Islet precursor cell (in vitro differentiated cells): Measurements from ENCODE around the gene DEGS2.

Experiments
- DNase-seq: peaks from one replicate; pipeline ENCODE4 v3.0.0-alpha.2; 2018

Gene DEGS2

DNA sequence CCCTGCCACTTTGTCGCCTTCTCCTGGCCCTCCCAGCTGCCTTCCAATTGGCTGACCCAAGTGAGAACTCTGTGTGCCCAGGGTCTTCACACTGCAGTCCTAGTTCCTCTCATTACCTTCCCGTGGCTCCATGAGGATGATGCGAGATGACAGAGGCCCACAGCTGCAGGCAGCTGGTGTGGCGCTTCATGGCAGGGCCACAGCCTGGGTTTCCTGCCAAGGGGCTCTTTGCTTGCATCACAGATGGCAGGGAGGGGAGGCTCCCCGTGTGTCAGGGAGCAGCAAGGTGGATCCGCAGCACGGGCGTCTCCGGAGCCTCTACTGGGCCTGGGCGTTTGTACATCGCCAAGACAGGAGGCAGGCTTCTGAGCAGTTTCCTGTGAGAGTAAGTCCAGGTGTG is 28.9 kb downstream of the DEGS2 start:
- DNase-seq = no peak

DNA sequence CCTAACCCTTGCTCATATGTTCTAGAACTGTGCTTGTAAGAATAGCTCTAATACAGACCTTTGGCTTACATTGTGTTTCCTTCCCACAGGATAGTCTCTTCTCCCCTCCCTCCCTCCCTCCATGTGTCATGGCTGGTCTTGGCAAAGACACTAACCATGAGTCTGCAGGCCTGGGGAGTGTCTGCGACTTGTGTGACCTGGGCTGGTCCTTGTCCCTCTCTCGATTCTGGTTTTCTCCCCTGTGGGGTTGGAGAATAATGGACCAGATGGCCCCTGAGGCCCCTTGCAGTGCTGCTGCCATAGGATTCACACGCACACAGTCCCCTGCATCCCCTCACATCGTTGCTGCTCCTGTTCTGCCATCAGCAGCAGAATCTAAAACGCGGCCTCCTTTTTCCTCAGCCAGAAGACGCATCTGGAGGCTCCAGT is 30.3 kb downstream of the DEGS2 start:
- DNase-seq = no peak

DNA sequence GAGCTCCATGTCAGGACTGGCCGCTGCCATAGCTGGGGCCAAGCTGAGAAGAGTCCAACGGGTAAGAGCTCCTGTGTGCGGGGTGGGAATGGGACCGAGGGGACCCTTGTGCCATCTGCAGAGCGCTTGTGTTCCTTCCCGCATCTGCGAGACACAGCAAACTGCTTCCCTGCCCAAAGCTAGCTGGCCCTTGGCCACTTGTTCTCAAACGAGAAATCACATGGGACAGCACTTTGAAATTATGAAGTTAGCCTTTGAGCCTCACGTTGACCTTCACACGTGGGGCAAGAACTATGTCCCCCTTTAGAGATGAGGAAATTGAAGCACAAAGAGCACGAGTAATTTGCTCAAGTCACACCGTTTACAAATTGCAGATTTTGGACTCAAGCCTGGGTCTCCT is 30.8 kb downstream of the DEGS2 start:
- DNase-seq = no peak

DNA sequence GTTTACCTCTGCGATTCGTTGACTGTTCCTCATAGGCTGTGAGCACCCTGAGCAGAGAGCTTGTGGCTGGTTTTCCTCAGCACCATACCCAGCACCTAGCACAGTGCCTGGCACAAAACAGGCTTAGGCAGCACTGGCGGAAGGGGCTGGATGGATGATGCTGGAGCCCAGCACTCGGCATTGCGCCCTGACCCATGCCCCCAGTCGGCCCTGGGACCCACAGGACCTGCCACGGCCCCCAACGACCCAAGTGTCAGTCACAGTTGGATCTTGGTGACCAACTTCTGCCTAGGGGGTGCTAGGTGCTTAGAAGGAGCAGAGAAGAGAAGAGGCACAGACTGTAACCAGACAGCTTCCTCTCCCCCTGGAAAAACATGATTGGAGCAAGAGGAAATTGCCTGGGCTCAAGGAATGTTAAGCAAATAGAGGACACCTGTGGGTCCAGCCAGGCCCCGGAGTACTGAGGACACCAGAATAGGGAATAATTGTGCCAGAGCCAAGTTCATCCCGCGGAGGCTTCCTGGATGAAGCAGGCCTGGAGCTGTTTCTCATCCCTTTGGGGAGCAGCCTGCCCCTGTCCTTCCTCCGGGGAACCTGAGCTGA is 31.5 kb downstream of the DEGS2 start:
- DNase-seq = no peak

DNA sequence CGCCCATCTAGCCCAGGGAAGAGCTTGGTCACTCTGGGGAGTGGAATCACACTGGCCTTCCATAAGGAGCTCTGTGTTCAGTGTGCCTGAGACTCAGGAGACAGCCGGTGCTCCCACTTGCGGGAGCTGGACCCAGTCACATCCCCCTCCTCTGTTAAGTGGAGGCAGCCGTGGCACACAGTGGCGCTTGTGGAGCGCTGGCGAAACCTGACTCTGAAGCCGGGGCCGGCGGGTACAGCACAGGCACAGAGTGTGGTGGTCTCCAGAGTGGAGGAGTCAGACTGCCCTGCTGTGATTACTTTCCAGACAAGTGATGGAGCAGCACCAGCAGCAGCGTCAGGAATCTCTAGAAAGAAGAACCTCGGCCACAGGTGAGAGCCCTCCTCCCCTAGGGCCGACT is 33.0 kb downstream of the DEGS2 start:
- no peak for DNase-seq

DNA sequence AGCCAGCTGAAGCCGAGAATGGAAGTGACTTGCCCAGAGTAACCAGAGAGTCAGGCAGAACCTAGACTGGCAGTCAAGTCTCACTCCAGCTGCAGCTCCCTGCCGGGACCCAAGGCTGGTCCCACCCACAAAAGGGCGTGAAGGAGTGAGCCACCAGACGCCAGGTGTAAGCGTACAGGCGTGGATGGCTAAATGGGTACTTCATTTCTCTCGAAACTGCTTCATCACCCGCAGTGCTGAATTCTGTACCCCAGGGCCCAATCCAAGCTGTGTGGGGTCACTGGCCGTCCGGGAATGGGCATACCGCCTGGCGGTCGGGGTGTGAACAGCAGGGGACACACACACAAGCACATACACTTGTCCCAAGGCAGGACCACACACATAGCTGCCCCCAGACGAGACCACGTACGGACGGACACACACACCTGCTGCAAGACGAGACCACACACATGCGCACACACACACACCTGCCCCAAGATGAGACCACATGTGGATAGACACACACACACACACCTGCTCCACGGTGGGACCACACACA is 34.8 kb downstream of the DEGS2 start:
- no peak for DNase-seq

DNA sequence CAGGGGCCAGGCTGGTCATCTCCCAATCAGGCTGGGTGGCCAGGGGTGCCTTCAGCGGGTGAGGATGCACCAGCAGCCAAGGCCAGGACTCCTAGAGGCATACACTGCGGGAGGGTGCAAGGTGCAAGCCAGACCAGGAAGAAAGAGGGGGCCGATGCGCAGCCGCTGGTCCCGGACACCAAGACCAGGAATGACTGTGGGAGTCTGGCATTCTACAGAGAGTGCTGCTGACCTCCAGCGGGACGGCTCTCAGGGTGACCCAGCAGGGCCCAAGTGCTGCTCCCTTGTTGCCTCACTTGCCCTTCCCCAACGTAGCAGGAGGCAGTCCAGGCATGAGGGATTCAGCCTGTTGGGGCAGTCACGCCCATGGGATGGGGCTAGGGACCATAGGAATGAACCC is 35.8 kb downstream of the DEGS2 start:
- no peak for DNase-seq

DNA sequence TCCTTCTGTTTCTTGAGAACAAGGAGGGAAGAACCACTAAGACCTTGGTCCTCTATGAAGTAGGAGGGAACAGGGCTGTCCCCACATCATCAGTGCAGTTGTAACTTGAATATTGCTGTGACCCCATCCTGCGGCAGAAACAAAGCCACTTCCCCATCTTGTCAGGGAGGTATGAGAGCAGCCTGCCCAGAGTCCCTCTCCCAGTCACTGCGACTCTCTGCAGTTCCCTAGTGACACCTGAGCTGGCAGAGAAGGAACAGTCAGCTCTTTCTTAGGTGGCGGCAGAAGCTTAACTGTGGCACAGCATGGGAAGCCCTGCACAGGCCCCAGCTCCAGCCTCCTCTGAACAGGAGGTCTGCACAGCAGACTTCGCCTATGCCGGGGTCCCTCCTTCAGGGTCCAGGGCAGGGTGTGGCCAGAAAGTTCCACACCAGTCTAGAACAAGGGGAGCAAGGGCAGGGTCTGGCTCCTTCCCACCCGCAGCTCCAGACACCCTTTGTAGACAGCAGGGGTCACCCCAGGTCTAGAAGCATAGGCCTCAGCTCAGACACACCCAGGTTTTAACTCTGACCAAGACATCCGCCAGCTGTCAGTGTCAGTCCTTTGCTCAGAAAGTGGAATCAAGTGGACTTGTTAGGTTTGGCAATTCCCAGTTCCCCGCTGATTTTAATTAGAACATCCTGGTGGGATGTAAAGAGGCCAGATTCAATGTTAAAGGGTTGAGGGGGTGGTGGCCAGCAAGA is 36.8 kb downstream of the DEGS2 start:
- DNase-seq = no peak

DNA sequence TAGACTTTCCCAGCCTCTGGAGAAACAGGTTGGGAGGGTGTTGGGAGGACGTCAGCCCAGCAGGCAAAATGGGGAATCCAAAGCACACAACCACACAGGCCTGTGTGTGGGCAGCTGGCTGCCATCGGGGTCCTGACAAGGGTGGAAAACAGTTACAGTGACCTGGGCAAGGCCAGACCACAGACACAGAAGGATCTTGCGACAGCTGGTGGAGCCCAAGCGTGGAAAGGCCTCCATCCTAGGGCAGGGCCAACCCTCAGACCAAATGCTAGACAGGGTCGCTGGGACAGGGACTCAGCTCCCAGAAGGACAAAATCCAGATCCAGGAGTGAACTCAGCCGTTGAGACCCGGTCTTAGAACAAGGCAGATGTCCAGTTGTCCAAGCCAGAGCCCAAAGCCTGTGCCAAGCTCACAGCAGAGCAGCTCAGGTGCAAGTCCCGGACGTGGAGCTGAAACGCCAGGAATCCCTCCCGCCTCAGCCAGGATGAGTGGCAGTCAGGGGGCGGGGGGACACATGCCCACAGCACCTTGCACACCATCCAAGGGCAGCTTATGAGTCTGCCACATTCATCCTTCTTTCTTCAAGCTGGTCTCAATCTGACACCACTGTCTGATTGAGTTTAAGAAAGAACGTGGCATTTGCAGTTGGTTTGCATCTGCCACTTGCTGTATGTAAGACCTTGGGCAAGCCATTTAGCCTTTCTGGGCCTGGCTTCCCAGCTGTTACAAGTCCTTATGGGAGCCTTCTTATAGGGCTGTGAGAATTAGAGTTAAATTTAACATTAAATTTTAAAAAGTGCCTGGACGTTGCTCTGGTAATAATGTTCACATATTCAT is 37.6 kb downstream of the DEGS2 start:
- DNase-seq = no peak

DNA sequence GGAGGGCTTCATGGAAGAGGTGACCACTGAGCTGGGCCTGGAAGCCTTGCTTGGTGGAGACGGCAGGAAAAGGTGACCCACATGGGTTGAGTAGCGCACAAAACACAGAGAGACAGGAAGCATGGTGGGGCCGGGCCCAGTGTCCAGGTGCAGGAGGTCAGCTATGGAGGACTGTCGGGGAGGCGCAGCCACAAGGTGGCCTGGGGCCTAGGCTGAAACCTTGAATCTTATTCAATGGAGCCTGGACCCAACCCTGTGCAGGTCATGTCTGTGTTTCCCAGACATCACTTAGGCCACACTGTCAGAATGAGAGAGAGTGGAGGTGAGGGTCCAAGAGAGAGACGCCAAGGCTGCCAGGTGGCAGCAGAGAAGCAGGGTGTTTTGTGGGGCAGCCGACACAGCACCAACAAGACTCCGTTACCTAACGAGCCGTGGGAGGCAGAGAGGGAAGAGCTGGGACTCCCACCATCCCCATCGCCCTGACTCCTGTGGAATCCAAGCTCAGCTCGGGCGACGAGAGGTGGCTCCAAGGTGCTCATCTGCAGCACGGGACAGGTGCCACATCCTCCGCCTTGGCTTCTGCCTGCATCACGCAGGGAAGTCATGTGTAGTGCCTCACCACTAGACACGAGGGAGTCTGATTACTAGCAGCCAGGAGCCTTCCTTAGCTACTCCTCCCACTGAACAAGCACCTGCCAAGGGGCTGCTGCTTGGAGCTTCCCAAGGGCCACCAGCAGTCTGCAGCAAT is 38.7 kb downstream of the DEGS2 start:
- no peak for DNase-seq

DNA sequence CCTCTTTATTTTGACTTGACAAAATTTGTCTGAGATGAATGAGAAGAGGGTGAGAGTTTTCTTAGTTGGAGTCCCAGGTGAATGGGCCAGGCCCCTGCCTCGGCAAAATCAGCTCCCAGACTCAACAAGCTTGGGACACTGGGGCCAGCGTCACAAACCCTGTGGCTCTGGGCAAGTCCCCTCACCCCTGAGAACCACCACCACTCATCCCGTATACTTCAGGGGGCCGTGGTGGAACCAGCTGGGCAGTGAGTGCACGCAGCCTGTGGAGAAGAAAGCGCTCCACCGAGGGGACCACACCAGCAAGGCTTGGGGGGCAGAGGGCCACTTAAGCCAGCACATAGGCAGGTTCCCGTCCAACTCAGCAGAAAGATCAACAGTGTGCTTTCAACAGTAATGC is 40.2 kb downstream of the DEGS2 start:
- DNase-seq = no peak

DNA sequence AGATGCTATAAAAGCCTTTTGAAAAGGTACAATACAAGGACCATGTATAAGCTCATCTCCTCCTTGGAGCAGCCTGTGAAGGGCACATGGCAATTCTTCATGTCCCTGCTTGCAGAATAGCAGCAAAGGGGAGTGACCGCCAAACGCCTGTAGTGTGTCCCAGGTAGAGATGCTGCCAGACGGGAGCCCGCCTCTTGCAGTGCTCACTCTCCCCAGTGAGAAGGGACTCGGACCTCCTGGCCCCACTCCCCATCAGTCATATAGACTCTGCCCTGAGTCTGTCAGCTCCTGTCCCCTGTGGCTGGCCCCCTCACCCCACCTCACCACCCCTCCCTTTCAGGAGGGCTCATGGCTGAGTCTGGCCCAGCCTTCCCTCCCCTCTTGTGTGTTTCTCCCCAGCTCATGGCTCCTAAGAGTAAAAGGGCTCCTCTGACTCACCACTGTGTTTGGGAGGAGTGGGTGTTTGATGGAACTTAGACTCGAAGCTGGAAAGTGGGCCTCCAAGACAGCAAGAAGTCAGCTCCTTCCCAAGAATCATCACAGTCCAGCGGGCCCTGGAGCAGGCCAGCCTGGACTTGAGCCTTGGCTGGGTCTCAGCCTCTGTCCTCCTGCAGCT is 40.9 kb downstream of the DEGS2 start:
- no peak for DNase-seq

DNA sequence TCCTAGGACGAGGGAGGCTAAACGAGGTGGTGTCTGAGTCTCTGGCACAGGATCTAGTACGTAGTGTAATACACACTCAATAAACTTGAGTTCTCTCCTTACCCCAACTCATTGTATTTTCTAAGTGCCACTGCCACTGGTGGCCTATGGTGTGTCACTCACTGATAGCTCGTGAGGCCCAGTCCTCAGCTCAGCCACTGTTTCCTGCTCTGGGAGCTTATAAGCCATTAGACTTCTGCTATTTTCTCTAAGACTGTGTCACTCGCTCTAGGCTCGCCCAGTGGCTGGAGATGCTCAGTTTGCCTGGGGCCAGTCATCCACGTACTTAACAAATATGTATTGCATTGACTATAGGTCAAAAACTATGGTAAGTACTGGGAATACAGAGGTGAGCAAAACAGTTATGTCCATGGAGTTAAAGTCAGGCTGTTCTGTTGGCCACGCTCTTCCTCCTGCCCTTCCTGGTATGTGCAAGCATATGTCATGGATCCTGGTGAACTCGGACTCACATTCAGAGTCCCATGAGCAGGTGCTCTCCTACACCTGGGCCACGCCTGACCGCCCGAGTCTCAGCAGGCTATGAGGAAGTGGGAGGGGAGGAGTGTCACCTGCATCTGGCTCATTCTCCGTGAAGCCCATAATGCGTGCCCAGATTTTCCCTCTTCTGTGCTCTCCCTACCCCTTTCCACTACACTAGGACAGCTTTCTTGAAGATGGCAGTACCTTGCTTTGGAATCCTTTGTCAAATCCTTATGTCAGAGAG is 41.6 kb downstream of the DEGS2 start:
- no peak for DNase-seq

DNA sequence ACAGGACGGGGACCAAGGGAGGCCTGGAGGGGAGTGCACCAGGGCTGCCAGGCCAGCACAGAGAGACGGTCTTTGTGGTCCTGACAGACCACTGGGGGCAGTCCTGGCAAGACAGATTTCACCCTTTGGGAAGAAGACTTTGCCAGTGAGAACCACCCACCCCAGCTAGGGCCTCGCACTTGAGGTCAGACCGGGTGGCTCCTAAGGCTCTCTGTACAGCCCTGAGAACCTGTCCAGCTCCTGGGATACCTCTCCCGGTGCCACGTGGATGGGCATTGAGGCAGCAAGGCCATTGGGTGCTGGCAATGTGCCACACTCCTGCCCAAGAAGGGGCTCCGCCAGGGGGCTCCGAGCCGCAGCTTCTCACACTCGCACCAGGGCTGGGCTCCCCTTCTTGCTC is 42.4 kb downstream of the DEGS2 start:
- no peak for DNase-seq

DNA sequence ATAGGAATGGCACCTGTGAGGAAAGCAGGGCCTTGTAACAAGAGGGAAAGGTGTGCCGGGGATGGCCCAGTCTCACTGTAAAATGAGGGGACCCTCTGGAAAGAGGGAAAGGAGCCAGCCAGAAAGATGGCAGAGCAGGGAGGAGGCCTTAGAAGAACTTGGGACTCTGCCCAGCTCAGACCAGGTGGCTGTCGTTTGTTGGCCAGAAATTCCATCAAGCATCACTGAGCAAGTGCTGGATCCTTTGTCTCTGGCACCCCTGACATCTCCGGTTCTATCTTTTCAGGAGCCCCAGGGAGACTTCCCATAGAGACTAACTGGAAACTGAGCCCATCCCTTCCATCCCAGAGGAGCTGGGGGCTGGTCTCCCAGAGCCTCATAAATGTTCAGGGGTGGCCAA is 43.3 kb downstream of the DEGS2 start:
- no peak for DNase-seq

DNA sequence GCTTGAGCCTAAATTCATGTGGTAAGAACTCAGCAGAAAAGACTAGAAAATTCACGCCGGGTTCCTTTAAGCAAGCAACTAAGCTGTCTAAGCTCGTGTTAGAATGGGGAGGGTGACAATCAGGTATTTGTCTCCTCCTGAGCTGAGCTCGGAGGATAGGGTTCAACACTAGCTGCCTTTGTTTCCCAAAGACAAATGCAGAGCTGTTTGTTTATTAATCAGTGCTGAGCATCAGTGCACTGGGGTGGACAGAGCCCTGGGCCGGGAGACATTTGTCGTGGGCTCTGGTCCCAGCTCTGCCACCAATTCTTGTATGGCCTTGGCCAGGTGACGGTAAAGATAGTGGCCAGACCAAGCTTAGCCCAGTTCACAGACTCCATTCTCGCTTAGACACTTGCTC is 43.7 kb downstream of the DEGS2 start:
- no peak for DNase-seq

DNA sequence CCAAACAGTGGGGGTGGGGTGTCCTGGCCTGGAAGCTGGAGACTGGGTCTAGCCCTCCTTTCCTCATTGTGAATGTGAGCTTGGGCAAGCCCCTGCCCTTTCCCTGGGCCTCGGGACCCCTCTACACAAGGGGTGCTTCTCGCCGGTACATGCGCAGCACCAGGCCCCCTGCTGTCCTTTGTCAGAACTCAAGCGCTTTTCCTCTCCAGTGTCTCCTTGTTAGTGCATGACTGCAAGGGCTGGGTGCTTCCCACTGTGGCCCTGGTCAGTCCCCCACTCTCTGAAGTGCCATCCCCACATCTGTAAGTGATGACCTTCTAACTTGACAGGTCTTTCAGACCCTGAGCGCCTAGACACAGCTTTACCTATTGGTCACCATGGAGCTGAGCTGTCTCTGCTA is 44.2 kb downstream of the DEGS2 start:
- no peak for DNase-seq

DNA sequence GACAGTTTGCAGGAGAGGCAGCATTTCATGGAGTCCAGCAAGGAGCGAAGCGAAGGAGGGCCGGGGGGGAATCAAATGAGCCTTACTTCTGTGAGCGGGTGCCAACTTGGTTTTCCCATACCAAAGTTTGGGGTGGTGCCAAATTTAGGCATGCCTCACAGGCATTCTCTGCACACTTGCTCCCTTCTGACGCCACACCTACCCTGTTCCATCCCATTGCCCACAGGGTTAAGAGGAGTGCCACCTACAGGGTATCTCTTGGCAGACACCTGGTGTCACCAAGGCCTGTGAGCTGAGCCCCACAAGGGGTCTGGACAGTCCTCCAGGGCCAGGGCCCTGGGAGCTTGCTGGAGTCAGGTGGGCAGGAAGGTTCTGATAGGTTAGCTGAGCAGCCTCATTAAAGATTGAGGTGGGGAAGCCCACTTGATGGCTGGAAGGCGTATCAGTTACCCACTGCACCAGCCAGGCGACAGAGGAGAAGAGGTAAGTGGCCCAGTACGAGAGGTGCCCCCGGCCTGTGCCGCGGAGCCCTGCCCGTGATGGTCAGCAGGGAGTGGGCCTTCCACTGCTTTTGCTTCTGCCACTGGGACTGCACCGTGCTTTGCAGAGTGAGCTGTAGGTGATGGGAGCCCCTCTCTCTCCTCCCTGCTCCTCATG is 45.2 kb downstream of the DEGS2 start:
- no peak for DNase-seq

DNA sequence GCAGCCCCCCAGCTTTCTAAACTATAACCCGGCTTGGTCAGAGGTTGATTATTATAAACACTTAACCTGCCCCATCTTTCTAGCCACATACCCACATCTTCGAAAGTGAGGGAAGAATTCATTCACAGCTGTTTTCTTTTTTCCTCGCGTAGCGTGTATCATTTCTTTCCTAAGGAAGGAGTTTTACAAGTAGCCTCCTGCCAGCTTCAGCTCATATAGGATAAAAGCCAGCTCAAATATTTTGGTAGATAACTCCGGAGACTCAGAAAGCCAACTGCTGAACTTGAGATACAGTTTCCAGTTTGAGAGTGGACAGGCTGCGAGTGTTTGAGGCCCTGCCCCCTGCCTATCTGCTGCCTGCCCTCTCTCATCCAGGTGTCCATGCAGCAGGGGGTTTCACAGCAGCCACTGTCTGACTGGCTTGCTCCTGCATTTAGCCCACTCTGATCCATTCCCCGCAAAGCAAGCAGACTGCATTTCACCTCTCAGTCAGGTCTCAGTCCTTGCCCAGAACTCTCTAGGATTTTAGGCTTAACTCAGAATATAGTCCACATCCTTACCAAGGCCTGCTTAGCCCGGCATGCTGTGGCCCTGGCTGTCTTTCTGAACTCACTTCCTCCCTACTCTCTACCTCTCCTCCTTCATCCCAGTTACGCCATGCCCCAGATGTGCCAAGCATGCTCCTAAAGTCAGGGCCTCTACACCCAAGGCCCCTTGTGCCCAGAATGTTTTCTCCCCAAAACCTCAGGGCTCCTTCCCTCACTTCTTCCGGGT is 47.3 kb downstream of the DEGS2 start:
- no peak for DNase-seq

DNA sequence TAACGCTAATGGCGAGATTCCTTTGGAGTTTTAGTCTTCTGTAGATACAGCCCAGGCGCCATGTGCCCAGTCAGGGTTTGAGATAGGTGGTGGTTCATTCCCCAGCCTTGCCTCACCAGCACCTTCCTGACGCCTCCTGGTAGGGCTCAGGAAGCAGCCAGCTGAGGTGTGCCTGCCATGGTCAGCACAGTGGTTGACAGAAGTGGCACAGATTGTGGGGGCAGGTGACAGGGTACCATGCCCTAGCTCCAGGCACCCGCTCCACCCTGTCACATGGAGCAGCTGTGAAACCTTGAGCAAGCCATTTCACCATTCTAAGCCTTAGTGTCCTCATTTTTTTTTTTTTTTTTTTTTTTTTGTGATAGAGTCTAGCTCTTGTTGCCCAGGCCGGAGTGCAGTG is 48.6 kb downstream of the DEGS2 start:
- DNase-seq = no peak

DNA sequence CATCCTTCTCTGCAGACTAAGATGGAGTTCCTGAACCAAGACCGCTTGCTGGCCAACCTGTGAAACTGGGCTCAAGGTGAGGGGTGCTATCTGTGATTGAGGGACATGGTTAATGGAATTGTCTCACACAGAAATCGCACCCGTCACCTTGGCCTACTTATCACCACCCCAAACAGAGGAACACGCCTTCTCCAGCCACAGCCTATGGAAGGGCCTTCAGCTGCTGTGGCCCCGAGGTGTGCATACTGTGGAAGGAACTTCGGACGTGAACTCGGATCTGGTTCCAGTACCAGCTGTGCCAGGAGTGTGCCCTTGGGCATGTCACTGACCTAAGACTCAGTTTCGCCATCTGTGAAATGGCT is 49.9 kb downstream of the DEGS2 start:
- no peak for DNase-seq
